Neural cell (in vitro differentiated cells): ENCODE results near the gene UBAP2L. TPM values are rescaled to one million over a fixed set of nuclear protein-coding genes. Genes with fewer than 3 reads are reported as not detected.

Source experiments
- H2AFZ ChIP-seq: fragments of 200-600, 300-800 bp; sonication (generic), shearing (Covaris generic); 2 replicates; pipeline ENCODE4 v1.6.0; 2014; ENCODE audit warnings: low read depth, mild to moderate bottlenecking, antibody characterized with exemption, low read length, moderate library complexity
- H3F3A ChIP-seq: fragments of 200-600 bp; shearing (Covaris generic); 2 replicates; pipeline ENCODE4 v1.6.1; 2016; ENCODE audit warnings: mild to moderate bottlenecking, moderate library complexity, mixed read lengths, antibody characterized with exemption, low read length; ENCODE audit not compliant: insufficient read depth, poor library complexity, severe bottlenecking
- H3K27ac ChIP-seq: fragments of 200-600, 300-800 bp; sonication (generic), shearing (Covaris generic); 2 replicates; pipeline ENCODE4 v1.5.1; 2014; ENCODE audit warnings: mild to moderate bottlenecking, low read length, moderate library complexity
- H3K27me3 ChIP-seq: fragments of 300-800, 200-600 bp; sonication (generic), shearing (Covaris generic); 2 replicates; pipeline ENCODE4 v1.6.0; 2014; ENCODE audit warnings: mild to moderate bottlenecking, low read depth, low read length, moderate library complexity; ENCODE audit not compliant: insufficient read depth
- H3K36me3 ChIP-seq: fragments of 300-800, 200-600 bp; sonication (generic), shearing (Covaris generic); 2 replicates; pipeline ENCODE4 v1.5.1; 2014; ENCODE audit warnings: mild to moderate bottlenecking, antibody characterized with exemption, low read length, moderate library complexity; ENCODE audit not compliant: insufficient read depth
- H3K4me2 ChIP-seq: fragments of 300-800, 200-600 bp; sonication (generic), shearing (Covaris generic); 2 replicates; pipeline ENCODE4 v1.6.0; 2014; ENCODE audit warnings: mild to moderate bottlenecking, low read length
- H3K4me3 ChIP-seq: fragments of 300-800, 200-600 bp; sonication (generic), shearing (Covaris generic); 2 replicates; pipeline ENCODE4 v1.5.1; 2014; ENCODE audit warnings: mild to moderate bottlenecking, low read length, moderate library complexity
- H3K79me2 ChIP-seq: fragments of 200-600 bp; shearing (Covaris generic); replicated peaks from 2 replicates; pipeline ENCODE4 v1.6.0; 2014; ENCODE audit warnings: mild to moderate bottlenecking, low read length, moderate library complexity; ENCODE audit not compliant: insufficient read depth
- H3K9ac ChIP-seq: fragments of 300-800, 200-600 bp; sonication (generic), shearing (Covaris generic); 2 replicates; pipeline ENCODE4 v1.6.1; 2016; ENCODE audit warnings: mild to moderate bottlenecking, low read length, mixed read lengths
- H3K9me2 ChIP-seq: fragments of 200-600 bp; shearing (Covaris generic); 2 replicates; pipeline ENCODE4 v1.6.1; 2016; ENCODE audit warnings: mild to moderate bottlenecking, low read length, mixed read lengths; ENCODE audit not compliant: insufficient read depth
- H3K9me3 ChIP-seq: fragments of 200-600, 300-800 bp; sonication (generic), shearing (Covaris generic); 2 replicates; pipeline ENCODE4 v1.6.1; 2016; ENCODE audit warnings: mild to moderate bottlenecking, mixed run types, low read length, moderate library complexity, mixed read lengths
- H4K20me1 ChIP-seq: fragments of 200-600 bp; shearing (Covaris generic); 2 replicates; pipeline ENCODE4 v1.6.1; 2016; ENCODE audit warnings: mild to moderate bottlenecking, mixed run types; ENCODE audit not compliant: insufficient read depth
- CTCF ChIP-seq: fragments of 450-650 bp; IDR thresholded peaks from 2 replicates; pipeline ENCODE4 v1.5.1; 2014; ENCODE audit warnings: antibody characterized with exemption, mild to moderate bottlenecking, moderate library complexity; ENCODE audit not compliant: poor library complexity, severe bottlenecking
- EP300 ChIP-seq: fragments of 450-650 bp; conservative IDR thresholded peaks from 2 replicates; pipeline ENCODE4 v1.6.1; 2014; ENCODE audit warnings: antibody characterized with exemption, mild to moderate bottlenecking, moderate library complexity; ENCODE audit not compliant: poor library complexity, severe bottlenecking
- EZH2 ChIP-seq: fragments of 200-600, 300-800 bp; shearing (Covaris generic), sonication (generic); IDR thresholded peaks from 2 replicates; pipeline ENCODE4 v1.6.1; 2014; ENCODE audit warnings: antibody characterized with exemption, low read length, borderline replicate concordance, mild to moderate bottlenecking; ENCODE audit not compliant: insufficient read depth, poor library complexity, severe bottlenecking
- MXI1 ChIP-seq: fragments of 450-650 bp; conservative IDR thresholded peaks from 2 replicates; pipeline ENCODE4 v1.6.1; 2014; ENCODE audit warnings: antibody characterized with exemption, mild to moderate bottlenecking; ENCODE audit not compliant: poor library complexity, severe bottlenecking
- POLR2AphosphoS5 ChIP-seq: IDR thresholded peaks from 2 replicates; pipeline ENCODE4 v1.6.1; 2012
- RAD21 ChIP-seq: fragments of 450-650 bp; conservative IDR thresholded peaks from 2 replicates; pipeline ENCODE4 v1.6.1; 2014; ENCODE audit warnings: antibody characterized with exemption, mild to moderate bottlenecking, moderate library complexity
- REST ChIP-seq: IDR thresholded peaks from 2 replicates; pipeline ENCODE4 v1.6.1; 2012; ENCODE audit warnings: borderline replicate concordance
- SMC3 ChIP-seq: fragments of 450-650 bp; conservative IDR thresholded peaks from 2 replicates; pipeline ENCODE4 v1.6.1; 2014; ENCODE audit warnings: antibody characterized with exemption, mild to moderate bottlenecking, moderate library complexity; ENCODE audit not compliant: poor library complexity
- TAF1 ChIP-seq: IDR thresholded peaks from 2 replicates; pipeline ENCODE4 v1.6.1; 2012; ENCODE audit warnings: low read depth
- polyA plus RNA-seq: library from polyadenylated mRNA; depleted of rRNA; stranded (reverse); fragments of >200 nt; gene quantifications from 2 replicates; pipeline ENCODE4 v1.2.3, GENCODE V29; 2014

Gene UBAP2L
- polyA plus RNA-seq, 1 donor from 2014 or later, result 44.7 TPM

- Histone ChIP-seq H3K9me2 (no peaks in the 10 kb centered on the region), H3K79me2 (peaks cover 79% of the 10 kb centered on the region), H3K4me2 (peak overlapping the region; percentile 78), H3K27ac (peak overlapping the region; percentile 97), H2AFZ (no peak overlapping the region), H3K9me3 (no peaks in the 10 kb centered on the region), H4K20me1 (no peaks in the 10 kb centered on the region), H3K4me3 (peak overlapping the region; percentile 76), H3K9ac (no peak overlapping the region), H3F3A (peaks cover 8% of the 10 kb centered on the region), H3K36me3 (no peaks in the 10 kb centered on the region), H3K27me3 (no peaks in the 10 kb centered on the region)
- no peak for TF ChIP-seq EZH2
- TF ChIP-seq SMC3, result no peak
- TF ChIP-seq TAF1, result no peak
- no peak for TF ChIP-seq REST
- TF ChIP-seq EP300, result no peak
- no peak for TF ChIP-seq MXI1
- TF ChIP-seq CTCF, result no peak
- no peak for TF ChIP-seq POLR2AphosphoS5
- TF ChIP-seq RAD21, result no peak
Measured at GRCh38 chr1:154222918-154223317, 2.2 kb downstream of the UBAP2L start.

GRCh38 chr1:154223621-154224020 lies 2.9 kb downstream of the UBAP2L start:
- Histone ChIP-seq H3K9ac (no peak overlapping the region), H2AFZ (no peak overlapping the region), H4K20me1 (no peaks in the 10 kb centered on the region), H3K9me3 (no peaks in the 10 kb centered on the region), H3K27ac (no peak overlapping the region), H3K9me2 (no peaks in the 10 kb centered on the region), H3K4me3 (peak overlapping the region; percentile 76), H3K79me2 (peaks cover 74% of the 10 kb centered on the region), H3K36me3 (peaks cover 2% of the 10 kb centered on the region), H3F3A (peaks cover 8% of the 10 kb centered on the region), H3K4me2 (no peak overlapping the region), H3K27me3 (no peaks in the 10 kb centered on the region)
- no peak for TF ChIP-seq CTCF
- no peak for TF ChIP-seq REST
- TF ChIP-seq EZH2, result no peak
- no peak for TF ChIP-seq RAD21
- TF ChIP-seq SMC3, result no peak
- no peak for TF ChIP-seq TAF1
- no peak for TF ChIP-seq POLR2AphosphoS5
- no peak for TF ChIP-seq EP300
- TF ChIP-seq MXI1, result no peak
